ENCODE measurements around the gene OR5D14.

The OR5D14 gene

GRCh38 chr11:55795256-55795655 lies at the start of gene OR5D14:
Gene OR5D14 (plus strand): TSS chr11:55795556. CDS start chr11:55795556, 0 bp downstream.
- Histone ChIP-seq H3K36me3 (ENCODE audit: control insufficient read depth, insufficient read depth, low read length) (no peaks in the 10 kb centered on the region), H3K79me2 (no peaks in the 10 kb centered on the region), H3K27me3 (ENCODE audit: control insufficient read depth, insufficient read depth, low read length) (no peaks in the 10 kb centered on the region), H3K27ac (no peak within 1 kb of the TSS), H3K9ac (no peak within 1 kb of the TSS), H3K9me3 (ENCODE audit: control insufficient read depth, low read length) (no peaks in the 10 kb centered on the region), H3K4me1 (no peaks in the 10 kb centered on the region), H3K4me3 (ENCODE audit: low read depth, low read length) (no peak within 1 kb of the TSS), H2AFZ (no peak within 1 kb of the TSS), H3K4me2 (ENCODE audit: low read length) (no peak within 1 kb of the TSS)
- TF ChIP-seq, protein P1, sequence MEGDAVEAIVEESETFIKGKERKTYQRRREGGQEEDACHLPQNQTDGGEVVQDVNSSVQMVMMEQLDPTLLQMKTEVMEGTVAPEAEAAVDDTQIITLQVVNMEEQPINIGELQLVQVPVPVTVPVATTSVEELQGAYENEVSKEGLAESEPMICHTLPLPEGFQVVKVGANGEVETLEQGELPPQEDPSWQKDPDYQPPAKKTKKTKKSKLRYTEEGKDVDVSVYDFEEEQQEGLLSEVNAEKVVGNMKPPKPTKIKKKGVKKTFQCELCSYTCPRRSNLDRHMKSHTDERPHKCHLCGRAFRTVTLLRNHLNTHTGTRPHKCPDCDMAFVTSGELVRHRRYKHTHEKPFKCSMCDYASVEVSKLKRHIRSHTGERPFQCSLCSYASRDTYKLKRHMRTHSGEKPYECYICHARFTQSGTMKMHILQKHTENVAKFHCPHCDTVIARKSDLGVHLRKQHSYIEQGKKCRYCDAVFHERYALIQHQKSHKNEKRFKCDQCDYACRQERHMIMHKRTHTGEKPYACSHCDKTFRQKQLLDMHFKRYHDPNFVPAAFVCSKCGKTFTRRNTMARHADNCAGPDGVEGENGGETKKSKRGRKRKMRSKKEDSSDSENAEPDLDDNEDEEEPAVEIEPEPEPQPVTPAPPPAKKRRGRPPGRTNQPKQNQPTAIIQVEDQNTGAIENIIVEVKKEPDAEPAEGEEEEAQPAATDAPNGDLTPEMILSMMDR (IDR thresholded peaks at IDR 0.05): no peak

- Histone ChIP-seq H3K27me3 (ENCODE audit: control insufficient read depth, insufficient read depth, low read length) (no peaks in the 10 kb centered on the region), H3K79me2 (no peaks in the 10 kb centered on the region), H3K4me2 (ENCODE audit: low read length) (no peak within 1 kb of the TSS), H3K9ac (no peak within 1 kb of the TSS), H3K9me3 (ENCODE audit: control insufficient read depth, low read length) (no peaks in the 10 kb centered on the region), H3K27ac (no peak within 1 kb of the TSS), H3K36me3 (ENCODE audit: control insufficient read depth, insufficient read depth, low read length) (no peaks in the 10 kb centered on the region), H3K4me3 (ENCODE audit: low read depth, low read length) (no peak within 1 kb of the TSS), H2AFZ (no peak within 1 kb of the TSS), H3K4me1 (no peaks in the 10 kb centered on the region)
- TF ChIP-seq, protein P1 (IDR thresholded peaks at IDR 0.05): no peak
Observed at GRCh38 chr11:55773138-55773537, 22.2 kb upstream of the OR5D14 start, which contains the start of gene OR5D13. Gene OR5D13 (plus strand): TSS chr11:55773438. CDS start chr11:55773438, 0 bp downstream.

DNA sequence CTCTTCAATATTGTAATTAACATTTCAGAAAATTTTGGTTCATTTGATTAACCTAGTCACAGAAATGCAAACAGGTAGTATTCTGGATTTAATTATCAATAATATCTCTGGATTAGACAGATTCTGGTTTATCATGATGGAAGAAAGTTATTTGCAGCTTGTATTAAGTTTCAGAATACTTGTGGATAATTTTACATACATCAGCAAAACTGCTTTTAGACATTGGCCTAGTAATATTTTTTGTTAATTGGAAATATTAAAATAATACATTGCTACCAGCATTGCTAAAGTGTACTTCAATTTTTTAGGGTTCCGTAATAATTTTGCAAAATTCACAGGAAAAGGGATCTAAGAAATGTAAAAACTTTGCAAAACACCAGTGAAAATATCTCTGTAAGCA lies 3.8 kb upstream of the OR5D14 start:
- H3K27ac ChIP-seq: no peak overlapping the region
- H3K9me3 ChIP-seq (ENCODE audit: control insufficient read depth, low read length): no peaks in the 10 kb centered on the region
- TF ChIP-seq, protein P1 (IDR thresholded peaks at IDR 0.05): no peak
- H3K79me2 ChIP-seq: no peaks in the 10 kb centered on the region
- no peak overlapping the region for H3K9ac ChIP-seq
- H3K36me3 ChIP-seq (ENCODE audit: control insufficient read depth, insufficient read depth, low read length): no peaks in the 10 kb centered on the region
- H3K27me3 ChIP-seq (ENCODE audit: control insufficient read depth, insufficient read depth, low read length): no peaks in the 10 kb centered on the region
- no peak overlapping the region for H3K4me3 ChIP-seq (ENCODE audit: low read depth, low read length)
- H3K4me1 ChIP-seq: no peaks in the 10 kb centered on the region
- H3K4me2 ChIP-seq (ENCODE audit: low read length): no peak overlapping the region
- no peak overlapping the region for H2AFZ ChIP-seq

DNA sequence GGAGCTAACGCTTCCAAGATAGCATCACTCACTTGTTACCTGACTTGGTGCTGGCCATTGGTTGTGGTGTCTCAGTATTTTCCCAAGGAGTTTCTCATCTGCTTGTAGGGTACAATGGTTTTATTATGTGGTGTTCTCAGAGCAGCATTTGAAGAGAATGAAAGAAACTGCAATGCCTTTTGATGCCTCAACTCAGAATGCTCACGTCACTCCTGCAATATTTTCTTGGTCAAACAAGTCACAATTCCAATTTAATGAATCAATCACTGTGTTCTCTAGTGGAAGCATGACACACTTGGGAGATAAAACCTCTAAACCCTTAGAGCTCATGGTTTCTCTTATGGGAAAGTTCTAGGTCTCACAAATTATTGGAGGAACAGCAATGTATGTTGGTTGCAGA lies 2.0 kb upstream of the OR5D14 start:
- Histone ChIP-seq H3K9me3 (ENCODE audit: control insufficient read depth, low read length) (no peaks in the 10 kb centered on the region), H3K4me3 (ENCODE audit: low read depth, low read length) (no peak overlapping the region), H3K79me2 (no peaks in the 10 kb centered on the region), H3K4me1 (no peaks in the 10 kb centered on the region), H3K27me3 (ENCODE audit: control insufficient read depth, insufficient read depth, low read length) (no peaks in the 10 kb centered on the region), H3K4me2 (ENCODE audit: low read length) (no peak overlapping the region), H3K9ac (no peak overlapping the region), H3K36me3 (ENCODE audit: control insufficient read depth, insufficient read depth, low read length) (no peaks in the 10 kb centered on the region), H3K27ac (no peak overlapping the region), H2AFZ (no peak overlapping the region)
- TF ChIP-seq, protein P1 (IDR thresholded peaks at IDR 0.05): no peak

DNA sequence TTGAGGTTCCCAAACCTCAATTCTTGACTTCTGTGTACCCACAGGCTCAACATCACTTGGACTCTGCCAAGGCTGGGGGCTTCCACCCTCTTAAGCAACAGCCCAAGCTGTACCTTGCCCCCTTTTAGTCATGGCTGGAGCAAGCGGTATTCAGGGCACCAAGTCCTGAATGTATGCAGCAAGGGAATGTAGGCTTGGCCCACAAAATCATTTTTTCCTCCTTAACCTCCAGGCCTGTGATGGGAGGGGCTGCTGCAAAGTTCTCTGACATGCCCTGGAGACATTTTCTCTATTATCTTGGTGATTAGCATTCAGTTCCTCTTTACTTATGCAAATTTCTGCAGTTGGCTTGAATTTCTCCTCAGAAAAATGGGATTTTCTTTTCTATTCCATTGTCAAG lies 10.9 kb downstream of the OR5D14 start:
- TF ChIP-seq, protein P1 (IDR thresholded peaks at IDR 0.05): no peak
- no peak overlapping the region for H3K9ac ChIP-seq
- H3K4me2 ChIP-seq (ENCODE audit: low read length): no peak overlapping the region

More for the DNA sequence above, 10.9 kb downstream of the OR5D14 start:
- Histone ChIP-seq H3K79me2 (no peaks in the 10 kb centered on the region), H3K27ac (no peak overlapping the region), H2AFZ (no peak overlapping the region), H3K36me3 (ENCODE audit: control insufficient read depth, insufficient read depth, low read length) (no peaks in the 10 kb centered on the region), H3K4me1 (no peaks in the 10 kb centered on the region), H3K9me3 (ENCODE audit: control insufficient read depth, low read length) (no peaks in the 10 kb centered on the region), H3K4me3 (ENCODE audit: low read depth, low read length) (no peak overlapping the region), H3K27me3 (ENCODE audit: control insufficient read depth, insufficient read depth, low read length) (no peaks in the 10 kb centered on the region)

Measured in parathyroid adenoma (tissue), 2 donors.